NK-92 (cell line): ENCODE measurements around the gene PPP4R4.

Experiments used
- DNase-seq: peaks from one replicate; lab custom pipeline; 2025; ENCODE audit not compliant: unreplicated experiment; lab: John Stamatoyannopoulos, UW

PPP4R4 gene

GRCh38 chr14:94173885-94174603, at the start of gene PPP4R4:
TSS of gene PPP4R4 (plus strand) at chr14:94174322. CDS start at chr14:94174466, 144 bp downstream.
- peak; percentile 56 for DNase-seq

- DNase-seq, result no peak
Measured at GRCh38 chr14:94124582-94125377, 49.3 kb upstream of the PPP4R4 start.

- no peak for DNase-seq
Measured at GRCh38 chr14:94125659-94126418, 48.3 kb upstream of the PPP4R4 start.

GRCh38 chr14:94126419-94126677, 47.8 kb upstream of the PPP4R4 start:
- DNase-seq, result no peak

GRCh38 chr14:94126800-94127199, 47.3 kb upstream of the PPP4R4 start:
- no peak for DNase-seq

- DNase-seq, result no peak
Measured at GRCh38 chr14:94127330-94127729, 46.8 kb upstream of the PPP4R4 start.

GRCh38 chr14:94128216-94128839, 45.8 kb upstream of the PPP4R4 start:
- DNase-seq, result no peak

GRCh38 chr14:94129111-94129757, 44.9 kb upstream of the PPP4R4 start, which contains the start of gene IFI27L2:
TSS of gene IFI27L2 (minus strand) at chr14:94129604. CDS start at chr14:94129564, 40 bp downstream.
- DNase-seq, result peak; percentile 15

GRCh38 chr14:94129758-94130414, 44.2 kb upstream of the PPP4R4 start:
- no peak for DNase-seq

- DNase-seq, result no peak
Measured at GRCh38 chr14:94132285-94132887, 41.7 kb upstream of the PPP4R4 start.

GRCh38 chr14:94135476-94135875, 38.6 kb upstream of the PPP4R4 start:
- DNase-seq, result no peak

- DNase-seq, result no peak
Measured at GRCh38 chr14:94136575-94137331, 37.4 kb upstream of the PPP4R4 start.

- DNase-seq, result no peak
Measured at GRCh38 chr14:94138251-94138650, 35.9 kb upstream of the PPP4R4 start.

GRCh38 chr14:94139006-94139405, 35.1 kb upstream of the PPP4R4 start:
- DNase-seq, result no peak

- DNase-seq, result no peak
Measured at GRCh38 chr14:94139421-94139820, 34.7 kb upstream of the PPP4R4 start.

- no peak for DNase-seq
Measured at GRCh38 chr14:94142247-94142646, 31.9 kb upstream of the PPP4R4 start.

GRCh38 chr14:94142836-94143235, 31.3 kb upstream of the PPP4R4 start:
- DNase-seq, result no peak

GRCh38 chr14:94143239-94143638, 30.9 kb upstream of the PPP4R4 start:
- DNase-seq, result no peak

- DNase-seq, result no peak
Measured at GRCh38 chr14:94143711-94144110, 30.4 kb upstream of the PPP4R4 start.
